Measurements from ENCODE around the gene DMXL1. TPM values are rescaled to one million over a fixed set of nuclear protein-coding genes. Genes with fewer than 3 reads are reported as not detected.

Gene DMXL1, protein sequence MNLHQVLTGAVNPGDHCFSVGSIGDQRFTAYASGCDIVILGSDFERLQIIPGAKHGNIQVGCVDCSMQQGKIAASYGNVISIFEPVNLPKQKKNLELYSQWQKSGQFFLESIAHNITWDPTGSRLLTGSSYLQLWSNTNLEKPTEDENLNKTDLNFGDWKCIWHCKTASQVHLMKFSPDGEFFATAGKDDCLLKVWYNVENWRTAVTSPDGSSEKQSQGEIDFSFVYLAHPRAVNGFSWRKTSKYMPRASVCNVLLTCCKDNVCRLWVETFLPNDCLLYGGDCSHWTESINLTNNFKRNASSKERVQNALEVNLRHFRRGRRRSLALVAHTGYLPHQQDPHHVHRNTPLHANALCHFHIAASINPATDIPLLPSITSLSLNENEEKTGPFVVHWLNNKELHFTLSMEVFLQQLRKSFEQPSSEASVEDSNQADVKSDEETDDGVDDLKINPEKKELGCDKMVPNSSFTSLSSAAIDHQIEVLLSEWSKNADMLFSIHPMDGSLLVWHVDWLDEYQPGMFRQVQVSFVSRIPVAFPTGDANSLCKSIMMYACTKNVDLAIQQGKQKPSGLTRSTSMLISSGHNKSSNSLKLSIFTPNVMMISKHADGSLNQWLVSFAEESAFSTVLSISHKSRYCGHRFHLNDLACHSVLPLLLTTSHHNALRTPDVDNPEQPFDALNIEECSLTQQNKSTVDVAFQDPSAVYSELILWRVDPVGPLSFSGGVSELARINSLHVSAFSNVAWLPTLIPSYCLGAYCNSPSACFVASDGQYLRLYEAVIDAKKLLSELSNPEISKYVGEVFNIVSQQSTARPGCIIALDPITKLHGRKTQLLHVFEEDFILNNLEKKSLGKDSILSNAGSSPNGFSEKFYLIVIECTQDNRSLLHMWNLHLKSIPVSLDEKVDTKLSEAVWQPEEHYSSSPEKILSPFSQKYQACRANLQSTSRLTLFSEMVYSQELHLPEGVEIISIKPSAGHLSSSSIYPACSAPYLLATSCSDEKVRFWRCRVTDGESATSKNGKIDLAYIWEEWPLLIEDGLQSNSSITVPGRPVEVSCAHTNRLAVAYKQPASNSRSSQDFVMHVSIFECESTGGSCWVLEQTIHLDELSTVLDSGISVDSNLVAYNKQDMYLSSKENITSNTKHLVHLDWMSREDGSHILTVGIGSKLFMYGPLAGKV (N-terminal part only)
- 8.0 TPM for polyA plus RNA-seq (2012; ENCODE audit: insufficient read length, low read depth)

DNA sequence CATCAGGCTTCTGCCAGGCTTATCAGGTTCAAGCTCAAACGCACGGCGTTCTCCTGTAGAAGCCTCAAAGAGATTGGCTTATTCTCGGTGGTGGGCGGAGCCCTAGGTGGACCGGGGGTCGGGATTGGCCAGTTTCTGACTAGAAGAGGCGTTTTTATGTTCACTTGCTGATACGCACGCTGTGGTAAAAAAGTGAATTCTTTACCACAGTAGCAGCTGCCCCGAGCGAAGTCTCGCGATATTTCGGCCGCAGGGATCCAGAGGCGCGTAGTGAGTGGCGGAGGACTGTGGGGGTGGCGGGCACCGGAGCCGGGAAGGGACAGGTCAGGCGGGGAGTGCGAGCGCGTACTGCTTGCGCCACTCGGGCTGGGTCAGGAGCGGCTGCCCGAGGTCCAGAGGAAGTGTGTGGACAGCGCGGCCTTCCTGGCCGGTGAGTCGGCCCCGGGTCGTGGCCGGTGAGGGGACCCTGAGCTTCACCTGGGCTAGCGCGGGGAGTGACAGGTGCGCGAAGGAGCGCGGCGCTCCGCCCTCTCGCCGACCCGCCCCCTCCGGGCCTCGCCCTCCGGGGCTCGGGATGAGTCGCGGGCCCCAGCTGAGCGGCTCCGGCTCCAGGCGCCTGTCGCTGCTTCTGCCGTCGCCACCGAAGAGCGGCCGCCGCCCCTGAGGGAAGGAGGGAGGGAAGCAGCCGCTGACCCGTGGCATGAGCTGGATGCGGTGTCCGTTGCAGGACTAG lies at the start of gene DMXL1:
Gene DMXL1, plus strand, starts transcription at position 260 of the 733 bp plus-strand sequence. CDS start 483 bp downstream, outside the sequence.
- TF ChIP-seq SIN3A (IDR thresholded peaks at IDR 0.05; ENCODE audit: borderline replicate concordance, insufficient read depth, low read length) (0 out of 2 replicates have a peak, but pooled peaks have one; percentile 23), TAF1 (IDR thresholded peaks at IDR 0.05; ENCODE audit: borderline replicate concordance, insufficient read depth, low read length) (0 out of 2 replicates have a peak, but pooled peaks have one; percentile 32), FOXP2 (optimal IDR thresholded peaks at IDR 0.05; ENCODE audit: borderline replicate concordance, extremely low read depth, extremely low read length, insufficient read depth) (peak; percentile 95), POLR2AphosphoS5 (IDR thresholded peaks at IDR 0.05; ENCODE audit: low read depth, low read length) (no peak; the same call in 1 of the 2 replicates)
- TF ChIP-seq, protein P1, sequence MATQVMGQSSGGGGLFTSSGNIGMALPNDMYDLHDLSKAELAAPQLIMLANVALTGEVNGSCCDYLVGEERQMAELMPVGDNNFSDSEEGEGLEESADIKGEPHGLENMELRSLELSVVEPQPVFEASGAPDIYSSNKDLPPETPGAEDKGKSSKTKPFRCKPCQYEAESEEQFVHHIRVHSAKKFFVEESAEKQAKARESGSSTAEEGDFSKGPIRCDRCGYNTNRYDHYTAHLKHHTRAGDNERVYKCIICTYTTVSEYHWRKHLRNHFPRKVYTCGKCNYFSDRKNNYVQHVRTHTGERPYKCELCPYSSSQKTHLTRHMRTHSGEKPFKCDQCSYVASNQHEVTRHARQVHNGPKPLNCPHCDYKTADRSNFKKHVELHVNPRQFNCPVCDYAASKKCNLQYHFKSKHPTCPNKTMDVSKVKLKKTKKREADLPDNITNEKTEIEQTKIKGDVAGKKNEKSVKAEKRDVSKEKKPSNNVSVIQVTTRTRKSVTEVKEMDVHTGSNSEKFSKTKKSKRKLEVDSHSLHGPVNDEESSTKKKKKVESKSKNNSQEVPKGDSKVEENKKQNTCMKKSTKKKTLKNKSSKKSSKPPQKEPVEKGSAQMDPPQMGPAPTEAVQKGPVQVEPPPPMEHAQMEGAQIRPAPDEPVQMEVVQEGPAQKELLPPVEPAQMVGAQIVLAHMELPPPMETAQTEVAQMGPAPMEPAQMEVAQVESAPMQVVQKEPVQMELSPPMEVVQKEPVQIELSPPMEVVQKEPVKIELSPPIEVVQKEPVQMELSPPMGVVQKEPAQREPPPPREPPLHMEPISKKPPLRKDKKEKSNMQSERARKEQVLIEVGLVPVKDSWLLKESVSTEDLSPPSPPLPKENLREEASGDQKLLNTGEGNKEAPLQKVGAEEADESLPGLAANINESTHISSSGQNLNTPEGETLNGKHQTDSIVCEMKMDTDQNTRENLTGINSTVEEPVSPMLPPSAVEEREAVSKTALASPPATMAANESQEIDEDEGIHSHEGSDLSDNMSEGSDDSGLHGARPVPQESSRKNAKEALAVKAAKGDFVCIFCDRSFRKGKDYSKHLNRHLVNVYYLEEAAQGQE (IDR thresholded peaks at IDR 0.05; ENCODE audit: insufficient read depth in 1 of 2, low read depth in 2 of 2, low read length in 2 of 2), result no peak

DNA sequence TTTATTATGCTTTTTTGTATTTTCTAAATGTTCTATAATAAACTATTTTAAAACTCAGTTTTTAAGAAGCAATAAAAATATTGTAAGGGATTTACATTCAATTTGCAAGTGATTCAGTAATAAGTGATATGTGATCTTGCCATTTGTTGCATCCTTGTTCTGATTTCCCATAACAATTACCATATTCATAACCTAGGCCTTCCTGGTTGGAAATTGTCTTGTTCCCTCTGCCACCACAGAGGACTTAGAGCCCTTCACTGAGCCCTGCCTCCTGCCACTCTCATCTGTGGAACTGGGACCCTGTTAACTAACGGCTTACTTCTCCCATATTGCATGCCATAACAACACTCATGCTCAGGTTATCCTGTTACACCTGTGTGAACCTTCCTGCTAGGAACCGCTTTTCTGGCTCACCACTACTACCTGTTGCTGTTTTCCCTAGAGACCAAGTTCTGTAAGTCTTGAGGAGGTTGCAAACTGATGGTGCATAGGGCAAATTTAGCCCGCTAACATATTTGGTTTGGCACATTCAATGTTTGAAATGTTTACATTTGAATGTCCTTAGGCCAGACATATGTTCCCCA lies 49.6 kb upstream of the DMXL1 start:
- TF ChIP-seq POLR2AphosphoS5 (IDR thresholded peaks at IDR 0.05; ENCODE audit: low read depth, low read length) (no peak), TAF1 (IDR thresholded peaks at IDR 0.05; ENCODE audit: borderline replicate concordance, insufficient read depth, low read length) (no peak), SIN3A (IDR thresholded peaks at IDR 0.05; ENCODE audit: borderline replicate concordance, insufficient read depth, low read length) (no peak), FOXP2 (optimal IDR thresholded peaks at IDR 0.05; ENCODE audit: borderline replicate concordance, extremely low read depth, extremely low read length, insufficient read depth) (no peak)
- TF ChIP-seq, protein P1 (IDR thresholded peaks at IDR 0.05; ENCODE audit: insufficient read depth in 1 of 2, low read depth in 2 of 2, low read length in 2 of 2), result no peak

DNA sequence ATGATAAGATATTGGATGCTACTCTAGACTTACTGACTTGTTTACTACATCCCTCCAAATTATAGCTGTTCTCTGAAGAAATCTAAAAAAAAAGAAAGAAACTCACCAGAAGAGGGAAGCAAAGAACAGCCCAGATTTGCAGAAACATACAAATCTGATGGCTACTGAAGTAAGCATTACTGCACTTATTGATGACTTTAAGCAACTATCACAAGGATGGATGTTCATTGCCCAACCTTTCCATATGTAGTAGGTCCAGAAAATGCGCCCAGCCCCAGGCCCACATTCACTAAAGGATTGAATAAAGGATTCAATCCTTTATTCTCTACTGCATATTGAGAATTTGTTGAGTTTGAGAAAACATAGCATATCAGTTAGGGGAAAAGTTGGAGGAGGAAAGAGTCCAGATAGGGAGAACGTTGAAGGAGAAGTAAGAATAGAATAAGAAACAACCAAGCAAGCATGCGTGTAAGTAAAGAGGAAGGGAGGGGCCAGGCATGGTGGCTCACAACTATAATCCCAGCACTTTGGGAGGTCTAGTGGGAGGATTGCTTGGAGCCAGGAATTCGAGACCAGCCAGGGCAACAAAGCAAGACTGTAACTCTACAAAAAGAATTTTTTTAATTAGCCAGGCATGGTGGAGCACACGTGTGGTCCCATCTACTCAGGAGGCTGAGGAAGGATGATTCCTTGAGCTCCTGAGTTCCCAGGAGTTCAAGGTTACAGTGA lies 48.7 kb upstream of the DMXL1 start:
- TF ChIP-seq TAF1 (IDR thresholded peaks at IDR 0.05; ENCODE audit: borderline replicate concordance, insufficient read depth, low read length) (no peak), SIN3A (IDR thresholded peaks at IDR 0.05; ENCODE audit: borderline replicate concordance, insufficient read depth, low read length) (no peak), POLR2AphosphoS5 (IDR thresholded peaks at IDR 0.05; ENCODE audit: low read depth, low read length) (no peak), FOXP2 (optimal IDR thresholded peaks at IDR 0.05; ENCODE audit: borderline replicate concordance, extremely low read depth, extremely low read length, insufficient read depth) (no peak)
- TF ChIP-seq, protein P1 (IDR thresholded peaks at IDR 0.05; ENCODE audit: insufficient read depth in 1 of 2, low read depth in 2 of 2, low read length in 2 of 2), result no peak

All from PFSK-1 (cell line).